CD4-positive, CD25-positive, alpha-beta regulatory T cell (primary cell): ENCODE data around the gene PPP2R5C. TPM values are rescaled to one million over a fixed set of nuclear protein-coding genes. Genes with fewer than 3 reads are reported as not detected.

Experiments used
- ATAC-seq, 2 donors: fragments of 150-1000 bp; cut with Tn5 transposase; one replicate each; pipeline ENCODE4 v1.10.0; 2021; ENCODE audit warnings: low read depth in 2 of 2, moderate number of reproducible peaks in 2 of 2, moderate library complexity in 1 of 2
- DNase-seq, 3 donors: peaks; one replicate each; pipeline versions ENCODE4 v3.0.0 to v3.0.0-alpha.2; 2012 to 2022; ENCODE audit warnings: mixed read lengths in 1 of 3
- H3K27ac ChIP-seq: one replicate; pipeline ENCODE4 v1.7.0; 2013; ENCODE audit warnings: mild to moderate bottlenecking, low read length; ENCODE audit not compliant: insufficient read depth, poor library complexity, severe bottlenecking
- H3K27me3 ChIP-seq: one replicate; pipeline ENCODE4 v1.7.0; 2013; ENCODE audit warnings: low read length; ENCODE audit not compliant: control insufficient read depth, insufficient read depth
- H3K36me3 ChIP-seq: one replicate; pipeline ENCODE4 v1.7.0; 2013; ENCODE audit warnings: mild to moderate bottlenecking, low read length, moderate library complexity; ENCODE audit not compliant: control insufficient read depth, insufficient read depth
- H3K4me1 ChIP-seq: 2 replicates; pipeline ENCODE4 v1.7.0; 2013; ENCODE audit warnings: mild to moderate bottlenecking, low read length; ENCODE audit not compliant: insufficient read depth, control insufficient read depth, poor library complexity, severe bottlenecking
- H3K4me3 ChIP-seq: one replicate; pipeline ENCODE4 v1.7.0; 2013; ENCODE audit warnings: low read depth, mild to moderate bottlenecking, low read length, moderate library complexity
- H3K9me3 ChIP-seq, 2 experiments: 1 replicate in 1 of 2; 2 replicates in 1 of 2; pipeline ENCODE4 v1.7.0; 2013; ENCODE audit warnings: low read length in 2 of 2, mild to moderate bottlenecking in 1 of 2, moderate library complexity in 1 of 2; ENCODE audit not compliant: control insufficient read depth in 2 of 2
- H3K27ac Mint-ChIP-seq, 3 donors: one replicate each; pipeline ENCODE4 v1.8.0; 2020 to 2022; ENCODE audit warnings: mild to moderate bottlenecking in 3 of 3, mixed read lengths in 3 of 3, moderate library complexity in 2 of 3
- H3K27me3 Mint-ChIP-seq: one replicate; pipeline ENCODE4 v1.8.0; 2022; ENCODE audit warnings: mild to moderate bottlenecking, mixed read lengths
- H3K36me3 Mint-ChIP-seq: one replicate; pipeline ENCODE4 v1.8.0; 2020; ENCODE audit warnings: mixed read lengths
- H3K4me1 Mint-ChIP-seq, 4 donors: one replicate each; pipeline ENCODE4 v1.8.0; 2020 to 2022; ENCODE audit warnings: mixed read lengths in 4 of 4, mild to moderate bottlenecking in 1 of 4
- H3K4me3 Mint-ChIP-seq, 4 donors: one replicate each; pipeline ENCODE4 v1.8.0; 2020 to 2022; ENCODE audit warnings: mild to moderate bottlenecking in 4 of 4, mixed read lengths in 4 of 4, moderate library complexity in 3 of 4
- H3K9me3 Mint-ChIP-seq, 7 donors: one replicate each; pipeline ENCODE4 v1.8.0; 2020 to 2022; ENCODE audit warnings: mixed read lengths in 7 of 7, mild to moderate bottlenecking in 3 of 7, moderate library complexity in 2 of 7
- polyA plus RNA-seq, 4 donors: library from polyadenylated mRNA; unstranded; fragments of 300-500 nt; fragmentation: Illumina TruSeq; gene quantifications; one replicate each; pipeline ENCODE4 v1.2.3, GENCODE V29; 2021
- total RNA-seq: library from RNA; stranded (reverse); gene quantifications from one replicate; pipeline ENCODE4 v1.2.3, GENCODE V29; 2022

Gene PPP2R5C
- total and polyA plus RNA-seq, 5 donors from 2014 or later, result 244 to 650 (median 282) TPM

GRCh38 chr14:101839236-101839635, 77.7 kb downstream of the PPP2R5C start:
- peaks cover 76% of the 10 kb centered on the region for H3K4me1 ChIP-seq
- Mint-ChIP-seq H3K4me1 (peaks cover 60 to 99% (median 80%) of the 10 kb centered on the region in 4 donors), H3K27me3 (no peaks in the 10 kb centered on the region)

GRCh38 chr14:101839661-101840060, 78.2 kb downstream of the PPP2R5C start:
- Histone ChIP-seq H3K27me3 (no peaks in the 10 kb centered on the region), H3K36me3 (peaks cover 20% of the 10 kb centered on the region), H3K27ac (peak overlapping the region; percentile 65), H3K4me3 (peak overlapping the region; percentile 29), H3K4me1 (peaks cover 77% of the 10 kb centered on the region), H3K9me3 (no peaks in the 10 kb centered on the region)
- peak overlapping the region; percentile 22 to 88 (median 60) for H3K4me3 Mint-ChIP-seq
- peaks cover 60 to 99% (median 80%) of the 10 kb centered on the region in 4 donors for H3K4me1 Mint-ChIP-seq
- H3K27ac Mint-ChIP-seq, result peak overlapping the region; percentile 86 to 98 (median 91)
- peaks cover 30% of the 10 kb centered on the region for H3K36me3 Mint-ChIP-seq
- DNase-seq (no peak), ATAC-seq (no peak)
- H3K27me3 Mint-ChIP-seq, result no peaks in the 10 kb centered on the region
- H3K9me3 Mint-ChIP-seq, result peaks cover 0 to 2% (median 0%) of the 10 kb centered on the region in 7 donors

More at GRCh38 chr14:101839236-101839635, 77.7 kb downstream of the PPP2R5C start:
- DNase-seq (peak; percentile 14 to 83 (median 59)), ATAC-seq (peak; percentile 67 to 68)
- H3K36me3 Mint-ChIP-seq, result peaks cover 26% of the 10 kb centered on the region
- H3K9me3 Mint-ChIP-seq, result peaks cover 0 to 2% (median 0%) of the 10 kb centered on the region in 7 donors
- H3K27ac ChIP-seq, result peak overlapping the region; percentile 65
- H3K9me3 ChIP-seq, result no peaks in the 10 kb centered on the region
- peak overlapping the region; percentile 29 for H3K4me3 ChIP-seq
- H3K4me3 Mint-ChIP-seq, result peak overlapping the region in 3 of 4 donors; percentile 22 to 88 (median 77)
- peaks cover 20% of the 10 kb centered on the region for H3K36me3 ChIP-seq
- H3K27me3 ChIP-seq, result no peaks in the 10 kb centered on the region
- H3K27ac Mint-ChIP-seq, result peak overlapping the region; percentile 86 to 98 (median 91)

DNA sequence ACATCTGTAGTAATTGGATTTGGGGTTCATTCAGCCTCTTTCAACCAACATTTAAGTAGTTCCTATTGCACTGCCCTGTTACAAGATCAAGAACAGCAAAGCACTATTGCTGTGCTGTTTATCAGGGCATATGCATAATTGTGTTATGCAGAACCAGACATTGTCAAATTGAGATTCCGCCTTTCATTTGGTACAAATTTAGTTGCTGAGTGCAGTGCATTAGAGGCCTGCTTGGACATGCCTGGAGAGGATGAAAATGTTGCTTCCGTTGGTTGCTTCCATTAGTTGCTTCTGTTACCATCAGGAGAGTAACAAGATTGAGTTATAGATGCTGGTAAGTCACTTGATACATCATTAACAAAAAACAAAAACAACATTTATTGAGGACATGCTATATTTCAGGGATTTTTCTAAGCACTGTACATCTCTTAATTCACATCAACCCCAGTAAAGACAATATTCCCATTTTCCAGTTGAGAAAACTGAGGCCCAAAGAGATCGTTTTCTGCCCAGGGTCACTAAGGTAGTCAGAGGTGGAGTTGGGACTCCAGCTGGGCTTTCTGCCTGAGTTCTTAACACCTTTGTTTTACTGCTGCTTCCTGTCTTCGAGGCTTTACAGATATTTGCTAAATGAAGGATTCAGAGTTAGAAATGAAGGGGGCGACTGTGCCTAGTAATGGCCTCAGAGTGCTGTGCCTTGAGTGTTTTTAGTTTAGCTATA, 79.3 kb downstream of the PPP2R5C start:
- Mint-ChIP-seq H3K27me3 (no peaks in the 10 kb centered on the region), H3K4me1 (peaks cover 56 to 98% (median 78%) of the 10 kb centered on the region in 4 donors), H3K36me3 (peaks cover 26% of the 10 kb centered on the region), H3K4me3 (peak overlapping the region; percentile 22 to 81 (median 48)), H3K9me3 (peaks cover 0 to 2% (median 0%) of the 10 kb centered on the region in 7 donors), H3K27ac (peak overlapping the region; percentile 70 to 98 (median 92))
- peaks cover 75% of the 10 kb centered on the region for H3K4me1 ChIP-seq
- DNase-seq, result no peak
- H3K4me3 ChIP-seq, result no peak overlapping the region
- ATAC-seq, result no peak
- peak overlapping the region; percentile 26 for H3K27ac ChIP-seq
- no peaks in the 10 kb centered on the region for H3K9me3 ChIP-seq
- H3K27me3 ChIP-seq, result no peaks in the 10 kb centered on the region
- peaks cover 21% of the 10 kb centered on the region for H3K36me3 ChIP-seq

DNA sequence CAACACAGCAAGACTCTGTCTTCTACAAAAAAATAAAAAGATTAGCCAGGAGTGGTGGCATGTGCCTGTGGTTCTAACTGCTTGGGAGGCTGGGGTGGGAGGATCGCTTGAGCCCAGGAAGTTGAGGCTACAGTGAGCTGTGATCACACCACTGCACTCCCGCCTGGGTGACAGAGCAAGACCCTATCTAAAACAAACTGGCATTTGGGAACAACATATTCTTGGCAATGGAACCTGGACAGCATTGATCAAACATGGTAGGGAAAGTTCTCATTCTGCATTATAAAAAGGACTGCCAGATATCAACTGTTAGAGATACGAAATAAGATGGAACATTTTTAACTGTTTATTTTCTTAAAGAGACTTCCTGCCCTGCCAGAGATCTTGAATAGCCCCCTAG, 81.5 kb downstream of the PPP2R5C start:
- H3K27ac ChIP-seq, result peak overlapping the region; percentile 47
- H3K27ac Mint-ChIP-seq, result peak overlapping the region; percentile 70 to 94 (median 83)
- peaks cover 17% of the 10 kb centered on the region for H3K36me3 ChIP-seq
- peaks cover 65% of the 10 kb centered on the region for H3K4me1 ChIP-seq
- peaks cover 0 to 2% (median 0%) of the 10 kb centered on the region in 7 donors for H3K9me3 Mint-ChIP-seq
- no peak for DNase-seq
- peaks cover 34% of the 10 kb centered on the region for H3K36me3 Mint-ChIP-seq
- no peaks in the 10 kb centered on the region for H3K27me3 Mint-ChIP-seq
- H3K4me3 ChIP-seq, result peak overlapping the region; percentile 22
- no peaks in the 10 kb centered on the region for H3K9me3 ChIP-seq
- peak overlapping the region in 3 of 4 donors; percentile 47 to 86 (median 61) for H3K4me3 Mint-ChIP-seq
- ATAC-seq, result no peak
- H3K27me3 ChIP-seq, result no peaks in the 10 kb centered on the region
- H3K4me1 Mint-ChIP-seq, result peaks cover 54 to 98% (median 78%) of the 10 kb centered on the region in 4 donors

DNA sequence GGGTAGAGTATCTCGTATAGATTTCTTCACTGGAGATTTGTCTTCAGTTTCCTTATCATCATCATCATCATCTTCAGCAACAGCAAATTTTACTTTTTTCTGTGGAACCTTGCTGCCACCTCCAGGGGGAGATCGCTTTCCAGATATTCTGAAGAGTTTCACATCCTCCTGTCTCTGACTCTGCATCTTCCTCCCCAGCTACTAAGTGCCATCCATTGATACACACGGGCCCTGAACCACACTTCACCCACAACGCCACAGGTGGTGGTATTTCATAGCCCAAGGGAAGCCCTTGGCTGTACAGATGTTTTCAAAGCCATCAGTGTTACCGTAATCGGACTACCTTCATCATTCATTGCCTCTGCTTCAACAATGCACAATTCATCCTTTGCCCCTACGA, 82.2 kb downstream of the PPP2R5C start:
- H3K36me3 ChIP-seq, result peaks cover 13% of the 10 kb centered on the region

GRCh38 chr14:101844219-101844618, 82.7 kb downstream of the PPP2R5C start:
- DNase-seq (no peak), ATAC-seq (no peak)
- no peaks in the 10 kb centered on the region for H3K27me3 ChIP-seq
- peak overlapping the region in 2 of 4 donors; percentile 10 to 42 for H3K4me3 Mint-ChIP-seq
- H3K27ac Mint-ChIP-seq, result peak overlapping the region; percentile 46 to 83 (median 70)
- no peaks in the 10 kb centered on the region for H3K9me3 ChIP-seq
- H3K9me3 Mint-ChIP-seq, result peaks cover 0 to 2% (median 0%) of the 10 kb centered on the region in 7 donors
- peaks cover 58 to 98% (median 74%) of the 10 kb centered on the region in 4 donors for H3K4me1 Mint-ChIP-seq
- peaks cover 13% of the 10 kb centered on the region for H3K36me3 ChIP-seq
- H3K27ac ChIP-seq, result peak overlapping the region; percentile 47
- H3K36me3 Mint-ChIP-seq, result peaks cover 30% of the 10 kb centered on the region
- no peak overlapping the region for H3K4me3 ChIP-seq
- H3K4me1 ChIP-seq, result peaks cover 62% of the 10 kb centered on the region
- no peaks in the 10 kb centered on the region for H3K27me3 Mint-ChIP-seq

More for the DNA sequence above, 82.2 kb downstream of the PPP2R5C start:
- peak overlapping the region; percentile 47 for H3K27ac ChIP-seq
- Mint-ChIP-seq H3K4me3 (peak overlapping the region; percentile 6 to 86 (median 66)), H3K36me3 (peaks cover 30% of the 10 kb centered on the region), H3K27ac (peak overlapping the region; percentile 70 to 94 (median 83)), H3K27me3 (no peaks in the 10 kb centered on the region), H3K9me3 (peaks cover 0 to 2% (median 0%) of the 10 kb centered on the region in 7 donors), H3K4me1 (peaks cover 53 to 98% (median 72%) of the 10 kb centered on the region in 4 donors)
- DNase-seq (peak; percentile 26 to 74 (median 56)), ATAC-seq (peak; percentile 68 to 69)
- no peaks in the 10 kb centered on the region for H3K9me3 ChIP-seq
- no peaks in the 10 kb centered on the region for H3K27me3 ChIP-seq
- peak overlapping the region; percentile 22 for H3K4me3 ChIP-seq
- H3K4me1 ChIP-seq, result peaks cover 60% of the 10 kb centered on the region

DNA sequence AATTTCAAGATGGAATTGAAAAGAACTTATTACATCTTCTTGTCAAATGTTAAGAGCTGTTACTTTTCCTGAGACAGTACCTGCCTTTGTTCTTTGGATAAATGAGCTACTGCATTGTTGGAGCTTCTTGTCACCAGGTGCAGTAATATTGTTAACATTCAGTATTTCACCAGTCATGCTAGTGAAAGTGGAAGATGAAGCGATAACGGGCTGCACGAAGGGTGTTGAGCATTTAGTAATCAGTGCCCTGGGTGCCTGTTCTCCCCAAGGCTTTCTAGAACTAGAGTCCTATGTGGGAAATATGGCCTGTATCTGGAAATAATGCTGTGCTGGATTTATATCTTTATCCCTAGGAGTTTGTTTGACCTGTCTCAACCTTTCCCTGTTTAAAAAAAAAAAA, 83.2 kb downstream of the PPP2R5C start:
- Mint-ChIP-seq H3K9me3 (peaks cover 0 to 2% (median 0%) of the 10 kb centered on the region in 7 donors), H3K36me3 (peaks cover 27% of the 10 kb centered on the region), H3K4me1 (peaks cover 58 to 98% (median 75%) of the 10 kb centered on the region in 4 donors), H3K27me3 (no peaks in the 10 kb centered on the region), H3K4me3 (peak overlapping the region in 3 of 4 donors; percentile 10 to 73 (median 42)), H3K27ac (peak overlapping the region; percentile 34 to 87 (median 83))
- Histone ChIP-seq H3K9me3 (no peaks in the 10 kb centered on the region), H3K27ac (no peak overlapping the region), H3K4me3 (peak overlapping the region; percentile 28), H3K36me3 (peaks cover 13% of the 10 kb centered on the region), H3K27me3 (no peaks in the 10 kb centered on the region), H3K4me1 (peaks cover 63% of the 10 kb centered on the region)
- no peak for ATAC-seq
- no peak for DNase-seq
